ENCODE results near the gene SLC16A5.
"Not testable (repeated sequence)": the region's sequence is repeated elsewhere in the genome, so short reads cannot be mapped to it uniquely, and the experiment has no call there.

Gene SLC16A5

GRCh38 chr17:75064867-75065561, 22.7 kb upstream of the SLC16A5 start:
- no peak for DNase-seq

GRCh38 chr17:75065562-75066151, 22.1 kb upstream of the SLC16A5 start:
- DNase-seq, result no peak

DNA sequence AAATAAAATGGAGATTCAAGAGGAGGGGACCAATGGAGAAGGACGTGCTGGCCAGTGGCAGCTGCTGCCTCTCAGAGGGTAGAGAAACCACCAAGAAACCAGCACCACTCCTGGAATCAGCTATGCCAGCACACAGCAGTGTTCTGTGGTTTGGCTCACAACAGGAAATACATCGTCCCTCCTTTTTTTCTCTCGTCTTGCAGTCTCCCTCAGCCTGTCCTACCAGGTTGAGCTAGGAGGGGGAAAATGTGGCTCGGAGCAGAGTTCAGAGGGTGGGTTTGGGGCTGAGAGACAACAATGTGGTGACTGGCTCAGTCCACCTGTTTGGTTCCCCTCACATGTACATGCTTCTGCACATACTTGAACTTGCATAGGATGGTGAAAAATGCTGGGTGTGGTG, 19.9 kb upstream of the SLC16A5 start:
- DNase-seq, result no peak

GRCh38 chr17:75068750-75069149, 19.0 kb upstream of the SLC16A5 start:
- DNase-seq, result no peak

DNA sequence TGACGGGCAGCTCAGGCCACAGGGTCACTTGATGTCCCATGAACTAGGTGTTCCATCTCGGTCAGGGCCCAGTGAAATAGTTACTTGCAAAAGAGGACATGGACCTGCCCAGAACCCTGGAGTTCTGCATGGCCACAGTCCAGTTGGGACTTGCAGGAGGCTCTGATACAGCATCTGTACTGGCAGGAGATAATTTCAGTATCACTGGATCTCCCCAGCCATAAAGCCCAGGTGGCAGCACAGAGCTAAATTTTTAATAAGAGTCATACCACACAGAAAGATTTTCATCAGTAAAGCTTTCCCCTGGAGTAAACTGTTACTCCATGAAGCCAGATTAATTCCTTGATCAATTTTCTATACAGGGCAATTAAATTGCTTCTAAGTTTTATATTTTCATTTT, 18.0 kb upstream of the SLC16A5 start:
- DNase-seq, result no peak

DNA sequence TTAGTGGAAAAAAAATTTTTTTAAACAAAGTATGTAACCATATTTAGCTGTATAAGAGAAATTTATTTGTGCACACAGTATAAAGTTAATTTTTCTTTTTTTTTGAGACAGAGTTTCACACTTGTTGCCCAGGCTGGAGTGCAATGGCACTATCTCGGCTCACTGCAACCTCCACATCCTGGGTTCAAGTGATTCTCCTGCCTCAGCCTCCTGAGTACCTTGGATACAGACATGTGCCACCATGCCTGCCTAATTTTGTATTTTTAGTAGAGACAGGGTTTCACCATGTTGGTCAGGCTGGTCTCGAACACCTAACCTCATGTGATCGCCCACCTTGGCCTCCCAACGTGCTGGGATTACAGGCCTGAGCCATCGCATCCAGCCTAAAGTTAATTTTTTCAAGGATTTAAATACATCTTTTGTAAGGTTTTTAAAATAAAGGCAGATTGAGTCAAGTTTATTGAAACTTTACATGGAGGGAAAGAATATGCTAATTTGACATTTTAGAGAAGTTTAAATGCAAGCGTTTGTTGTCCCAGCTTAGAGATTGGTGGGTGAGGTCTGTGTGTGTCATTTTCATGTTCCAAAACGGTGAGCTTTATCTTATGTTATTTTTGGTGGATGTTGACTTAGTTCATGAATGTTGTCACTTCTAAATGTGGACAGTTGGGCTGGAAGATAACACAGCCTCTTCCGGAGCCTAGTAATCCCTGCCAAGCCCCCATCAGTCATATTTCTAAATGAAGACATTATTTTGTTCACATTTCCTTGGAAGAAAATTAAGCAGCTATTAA, 16.1 kb upstream of the SLC16A5 start:
- DNase-seq, result not testable (repeated sequence)

- DNase-seq, result not testable (repeated sequence)
Observed at GRCh38 chr17:75072909-75073308, 14.8 kb upstream of the SLC16A5 start.

GRCh38 chr17:75073618-75074047, 14.1 kb upstream of the SLC16A5 start:
- no peak for DNase-seq

DNA sequence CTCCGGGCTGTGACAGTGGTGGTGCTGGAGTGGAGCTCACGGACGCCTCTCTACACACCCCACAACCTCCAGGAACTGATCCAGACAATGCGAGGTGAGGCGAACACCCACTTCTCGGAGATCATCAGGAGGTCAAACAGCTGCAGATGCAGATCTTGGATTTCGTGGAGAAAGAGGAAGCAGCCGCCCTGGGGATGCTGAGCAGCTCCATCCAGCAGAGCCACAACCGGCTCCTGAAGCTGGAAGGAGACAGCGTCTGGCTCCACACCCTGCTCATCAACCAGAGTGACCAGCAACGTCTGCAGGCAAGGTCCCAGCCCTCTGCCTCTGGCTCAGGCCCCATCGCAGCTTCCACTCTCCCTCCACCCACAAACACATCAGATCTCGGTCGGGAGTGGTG, 13.2 kb upstream of the SLC16A5 start:
- no peak for DNase-seq

DNA sequence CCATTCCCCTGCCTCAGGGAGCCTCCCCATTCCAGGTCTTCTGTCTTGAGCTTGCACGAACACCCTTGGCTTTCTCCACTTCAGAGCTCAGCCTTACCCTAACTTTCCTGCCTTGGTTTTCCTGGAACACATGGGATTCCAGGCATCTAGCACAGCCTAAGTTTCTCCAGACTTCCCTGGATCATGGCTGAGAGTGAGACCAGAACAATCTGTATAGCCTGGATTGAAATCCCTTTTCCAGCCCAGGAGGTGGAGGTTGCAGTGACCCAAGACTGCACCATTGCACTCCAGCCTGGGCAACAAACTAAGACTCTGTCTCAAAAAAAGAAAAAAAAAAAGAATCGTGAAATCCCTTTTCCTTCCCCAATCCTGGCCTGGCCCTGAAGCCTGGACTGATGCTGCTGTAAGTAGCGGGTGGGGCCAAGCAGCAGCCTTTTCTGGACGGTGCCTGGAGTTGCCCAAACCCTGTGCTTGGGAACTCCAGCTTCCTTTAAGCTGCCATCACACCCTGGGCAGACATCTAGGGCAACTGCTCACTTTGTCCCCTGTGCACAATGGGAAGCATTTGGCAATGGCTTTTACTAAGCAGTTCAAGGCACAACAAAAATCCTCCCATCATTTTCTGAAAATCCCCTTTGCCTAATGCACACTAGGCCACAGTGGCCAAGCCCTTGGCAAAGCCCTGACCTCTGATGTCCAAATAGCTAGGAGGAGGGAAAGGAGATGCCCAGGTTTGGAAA, 12.0 kb upstream of the SLC16A5 start:
- no peak for DNase-seq

DNA sequence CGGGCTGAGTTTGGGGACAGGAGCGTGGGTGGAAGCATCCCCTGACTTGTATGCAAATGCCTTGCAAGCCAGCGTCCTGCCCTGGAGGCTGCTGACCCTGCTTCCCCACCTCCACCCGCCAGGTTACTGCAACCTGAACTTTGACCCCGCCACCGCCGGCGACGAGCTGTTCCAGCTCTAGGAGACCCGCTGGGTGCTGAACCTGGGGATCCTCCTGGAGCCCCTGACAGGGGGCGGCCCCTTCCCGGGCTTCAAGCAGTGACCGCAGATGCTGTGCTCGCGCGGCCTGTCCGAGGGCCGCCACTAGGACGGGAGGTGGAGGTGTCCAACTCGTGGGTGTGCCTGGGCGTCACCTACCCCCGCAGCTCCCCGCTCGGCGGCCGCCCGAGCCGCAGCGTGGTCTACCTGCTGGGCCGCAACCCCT, 10.7 kb upstream of the SLC16A5 start:
- DNase-seq, result no peak

DNA sequence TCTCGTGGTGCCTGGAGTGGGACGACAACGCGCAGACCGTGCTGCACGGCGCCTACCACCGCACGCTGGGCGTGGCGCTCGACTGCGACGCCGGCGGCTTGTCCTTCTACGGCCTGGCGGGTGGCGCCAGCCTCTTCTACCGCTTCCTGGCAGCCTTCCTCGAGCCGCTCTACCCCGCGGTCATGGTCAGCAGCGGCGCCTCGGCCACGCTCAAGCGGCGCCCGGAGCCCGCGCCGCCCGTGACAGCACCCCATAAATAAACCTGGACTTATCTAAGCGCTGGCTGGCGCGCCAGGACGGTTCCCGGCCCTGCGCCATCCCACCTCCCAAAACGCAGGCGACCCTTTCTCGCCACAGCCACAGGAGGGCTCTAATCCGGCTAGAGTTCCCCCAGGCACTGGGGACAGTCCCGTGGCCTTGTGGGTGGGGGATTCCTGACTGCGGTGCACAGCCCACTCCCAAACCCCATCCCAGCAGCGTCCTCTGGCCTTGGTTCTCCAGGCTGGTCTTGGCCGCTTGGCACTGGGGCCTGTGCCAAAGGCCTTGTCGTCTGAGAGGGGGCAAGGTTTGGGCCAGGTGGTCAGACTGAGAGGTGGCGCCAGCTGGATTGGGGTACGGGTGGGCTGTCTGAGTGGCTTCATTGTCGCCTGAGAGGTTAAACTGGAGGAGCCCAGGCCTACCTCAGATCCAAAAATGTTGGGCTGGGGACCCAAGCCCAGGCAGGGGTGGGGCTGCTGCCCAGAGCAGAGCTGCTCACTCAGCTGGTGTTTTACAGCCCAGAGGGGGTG, 10.1 kb upstream of the SLC16A5 start:
- no peak for DNase-seq

DNA sequence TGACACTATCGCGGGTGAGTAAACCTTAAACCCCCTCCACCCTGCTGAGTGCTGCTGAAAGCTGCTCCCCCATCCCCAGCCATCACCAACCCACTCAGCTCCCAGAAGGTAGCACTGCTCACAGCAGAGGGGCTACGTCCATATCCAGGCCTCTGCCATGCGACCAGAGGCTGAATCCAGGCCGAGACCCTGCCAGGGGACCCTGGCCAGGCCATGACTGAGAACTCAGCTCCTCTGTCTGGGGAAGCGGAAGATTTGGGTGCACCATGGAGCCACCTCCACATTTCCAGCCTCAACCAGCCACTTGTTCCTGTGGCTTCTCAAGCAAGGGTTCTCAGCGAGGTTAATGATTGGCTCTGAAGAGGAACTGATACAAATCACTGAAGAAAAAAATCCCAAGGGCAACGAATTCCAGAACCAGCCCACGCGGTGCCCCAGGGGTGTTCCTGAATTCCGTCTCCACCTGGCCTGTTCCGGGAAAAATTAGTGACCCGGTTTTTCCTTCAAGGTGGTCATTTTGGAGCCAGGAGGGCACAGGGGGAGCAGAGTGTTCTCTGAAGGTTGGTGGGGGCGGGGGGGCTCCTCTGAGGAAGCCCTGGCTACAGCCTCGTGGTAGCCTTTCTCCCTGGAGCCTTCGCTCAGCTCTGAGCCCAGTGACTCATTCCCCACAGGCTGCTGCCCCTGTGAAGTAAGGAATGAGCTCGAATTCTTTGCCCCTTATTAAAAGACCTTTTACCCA, 9.3 kb upstream of the SLC16A5 start:
- DNase-seq, result no peak

DNA sequence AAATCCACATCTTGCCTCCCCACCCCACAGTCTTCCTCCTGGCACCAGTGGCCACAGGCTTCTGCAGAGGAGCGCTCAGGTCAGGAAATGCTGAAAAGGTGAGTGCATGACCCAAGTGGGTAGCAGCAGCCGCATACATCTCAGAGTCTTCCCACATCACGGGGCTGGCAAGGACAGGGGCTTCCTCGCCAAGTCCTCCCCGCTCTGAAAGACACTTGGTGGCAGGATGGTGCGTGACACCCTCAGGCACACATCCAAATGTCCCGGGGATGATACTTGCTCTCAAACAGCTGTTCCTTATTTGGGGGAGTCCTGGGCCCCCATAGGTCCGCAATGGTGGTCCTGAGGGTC, 8.8 kb upstream of the SLC16A5 start:
- no peak for DNase-seq

- no peak for DNase-seq
Observed at GRCh38 chr17:75081611-75082540, 5.9 kb upstream of the SLC16A5 start.

GRCh38 chr17:75082683-75083082, 5.1 kb upstream of the SLC16A5 start:
- no peak for DNase-seq

- no peak for DNase-seq
Observed at GRCh38 chr17:75084039-75084660, 3.6 kb upstream of the SLC16A5 start.

DNA sequence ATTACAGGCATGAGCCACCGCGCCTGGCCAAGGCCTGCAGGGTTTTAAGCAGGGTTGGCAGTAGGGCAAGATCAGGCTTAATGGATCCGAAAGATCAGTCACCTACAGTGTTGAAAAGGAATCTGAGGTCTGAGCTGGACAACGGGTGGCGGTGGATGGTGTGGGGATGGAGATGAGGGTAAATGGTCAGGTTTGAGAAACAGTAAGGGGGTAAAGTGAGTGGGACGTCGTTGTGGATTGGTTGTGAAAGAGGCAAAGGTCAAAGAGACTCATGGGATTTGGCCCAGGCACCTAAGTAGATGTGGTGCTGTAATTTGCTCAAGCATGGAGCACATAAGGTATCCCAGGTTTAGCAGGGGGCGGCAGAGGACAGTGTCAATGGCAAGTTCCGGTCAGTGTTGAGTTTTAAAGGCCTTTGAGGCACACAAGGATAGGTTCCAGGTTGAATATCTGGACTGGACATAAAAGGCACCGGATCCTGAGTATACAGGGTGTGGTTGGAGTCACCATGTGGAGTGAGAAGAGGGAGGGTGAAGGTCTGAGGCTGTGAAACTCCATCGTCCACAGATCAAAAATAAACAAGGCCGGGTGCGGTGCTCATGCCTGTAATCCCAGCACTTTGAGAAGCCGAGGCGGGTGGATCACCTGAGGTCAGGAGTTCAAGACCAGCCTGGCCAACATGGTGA, 1.1 kb upstream of the SLC16A5 start:
- DNase-seq, result no peak

GRCh38 chr17:75087182-75087557, 584 bp upstream of the SLC16A5 start:
- no peak for DNase-seq
